NCI-H1092 treated with DMSO at 0.1 percent for 48 hours (cell line): ENCODE data around the gene SAMD4A.
A peak's percentile ranks its signal among the peaks of the same experiment; 100 is the strongest.

Experiments
- DNase-seq: peaks from one replicate; lab custom pipeline; 2025; lab: John Stamatoyannopoulos, UW

The SAMD4A gene

GRCh38 chr14:54805445-54806322, 238.8 kb downstream of the SAMD4A start:
- DNase-seq: peak; percentile 82

GRCh38 chr14:54806616-54807015, 239.7 kb downstream of the SAMD4A start:
- no peak for DNase-seq

GRCh38 chr14:54807428-54807827, 240.5 kb downstream of the SAMD4A start:
- no peak for DNase-seq

GRCh38 chr14:54807881-54808280, 241.0 kb downstream of the SAMD4A start:
- no peak for DNase-seq

- no peak for DNase-seq
Observed at GRCh38 chr14:54808326-54809161, 241.6 kb downstream of the SAMD4A start.

GRCh38 chr14:54809767-54810166, 242.8 kb downstream of the SAMD4A start:
- no peak for DNase-seq

GRCh38 chr14:54812617-54813016, 245.7 kb downstream of the SAMD4A start:
- no peak for DNase-seq

GRCh38 chr14:54813081-54813480, 246.2 kb downstream of the SAMD4A start:
- DNase-seq: no peak

- DNase-seq: no peak
Observed at GRCh38 chr14:54814076-54814475, 247.1 kb downstream of the SAMD4A start.

GRCh38 chr14:54815016-54815415, 248.1 kb downstream of the SAMD4A start:
- DNase-seq: no peak

GRCh38 chr14:54815515-54815914, 248.6 kb downstream of the SAMD4A start:
- no peak for DNase-seq

GRCh38 chr14:54816450-54816849, 249.5 kb downstream of the SAMD4A start:
- DNase-seq: no peak

- DNase-seq: no peak
Observed at GRCh38 chr14:54817506-54817905, 250.6 kb downstream of the SAMD4A start.

GRCh38 chr14:54818201-54819133, 251.5 kb downstream of the SAMD4A start:
- peak; percentile 92 for DNase-seq

- no peak for DNase-seq
Observed at GRCh38 chr14:54822685-54823084, 255.8 kb downstream of the SAMD4A start.

GRCh38 chr14:54823757-54824549, 257.0 kb downstream of the SAMD4A start:
- DNase-seq: no peak

GRCh38 chr14:54828037-54828436, 261.1 kb downstream of the SAMD4A start:
- no peak for DNase-seq

- DNase-seq: no peak
Observed at GRCh38 chr14:54829486-54830224, 262.7 kb downstream of the SAMD4A start.

GRCh38 chr14:54830650-54831049, 263.7 kb downstream of the SAMD4A start:
- DNase-seq: no peak

- no peak for DNase-seq
Observed at GRCh38 chr14:54834081-54834480, 267.2 kb downstream of the SAMD4A start.
